Stimulated activated CD4-positive, alpha-beta T cell treated with anti-CD3 and anti-CD28 coated beads, Interleukin-12 subunit alpha, Interleukin-12 subunit beta, amount 100 ng/mL, for 48 hours (primary cell): ENCODE measurements around the gene BMPER.

Experiments
- DNase-seq, 3 donors: peaks; one replicate each; pipeline ENCODE4 v3.0.0-alpha.2; 2020; ENCODE audit warnings: low read depth in 2 of 3, low spot score in 1 of 3

The BMPER gene

DNA sequence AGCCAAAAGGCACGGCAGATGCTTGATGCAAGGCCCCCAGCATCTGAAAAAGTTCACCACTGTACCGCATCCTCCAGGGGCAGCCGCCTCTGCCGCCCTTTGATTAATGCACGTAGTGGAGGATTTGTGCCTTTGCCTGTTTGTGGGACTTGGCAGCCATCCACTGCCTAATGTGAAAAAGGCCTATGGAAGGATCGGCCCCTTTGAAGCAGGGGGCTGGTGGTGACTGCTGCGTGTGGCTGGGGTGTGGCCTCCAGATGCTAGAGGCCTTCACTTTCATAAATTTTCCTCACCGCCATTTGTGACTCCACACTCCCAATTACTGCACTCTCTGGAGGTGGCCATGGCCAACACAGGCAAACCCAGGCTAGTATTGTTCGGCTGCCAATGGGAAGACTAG is 226.0 kb downstream of the BMPER start:
- DNase-seq: no peak

DNA sequence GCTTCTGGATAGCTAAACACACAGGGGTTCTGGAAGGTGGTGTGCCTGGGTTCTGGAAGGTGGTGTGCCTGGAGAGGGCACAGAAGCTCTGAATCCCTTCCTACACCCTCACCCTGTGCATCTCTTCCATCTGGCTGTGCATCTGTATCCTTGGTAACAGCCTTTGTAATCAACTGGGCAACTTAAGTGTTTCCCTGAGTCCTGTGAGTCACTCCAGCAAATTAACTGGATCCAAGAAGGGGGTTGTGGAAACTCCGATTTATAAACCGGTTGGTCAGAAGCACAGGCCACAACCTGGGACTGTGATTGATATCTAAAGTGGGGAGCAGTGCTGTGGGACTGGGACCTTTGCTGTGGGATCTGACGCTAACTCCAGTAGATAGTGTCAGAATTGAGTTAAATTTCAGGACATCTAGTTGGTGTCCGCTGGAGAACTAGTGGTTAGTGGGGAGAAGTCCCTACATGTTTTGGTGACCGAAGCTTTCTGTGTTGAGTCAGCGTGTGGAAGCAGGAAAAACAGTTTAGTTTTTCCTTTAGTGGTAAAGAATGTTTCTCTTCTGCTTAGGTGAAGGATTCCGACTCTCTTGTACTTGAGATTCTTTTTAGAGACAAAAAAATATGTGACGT is 228.1 kb downstream of the BMPER start:
- DNase-seq: no peak

DNA sequence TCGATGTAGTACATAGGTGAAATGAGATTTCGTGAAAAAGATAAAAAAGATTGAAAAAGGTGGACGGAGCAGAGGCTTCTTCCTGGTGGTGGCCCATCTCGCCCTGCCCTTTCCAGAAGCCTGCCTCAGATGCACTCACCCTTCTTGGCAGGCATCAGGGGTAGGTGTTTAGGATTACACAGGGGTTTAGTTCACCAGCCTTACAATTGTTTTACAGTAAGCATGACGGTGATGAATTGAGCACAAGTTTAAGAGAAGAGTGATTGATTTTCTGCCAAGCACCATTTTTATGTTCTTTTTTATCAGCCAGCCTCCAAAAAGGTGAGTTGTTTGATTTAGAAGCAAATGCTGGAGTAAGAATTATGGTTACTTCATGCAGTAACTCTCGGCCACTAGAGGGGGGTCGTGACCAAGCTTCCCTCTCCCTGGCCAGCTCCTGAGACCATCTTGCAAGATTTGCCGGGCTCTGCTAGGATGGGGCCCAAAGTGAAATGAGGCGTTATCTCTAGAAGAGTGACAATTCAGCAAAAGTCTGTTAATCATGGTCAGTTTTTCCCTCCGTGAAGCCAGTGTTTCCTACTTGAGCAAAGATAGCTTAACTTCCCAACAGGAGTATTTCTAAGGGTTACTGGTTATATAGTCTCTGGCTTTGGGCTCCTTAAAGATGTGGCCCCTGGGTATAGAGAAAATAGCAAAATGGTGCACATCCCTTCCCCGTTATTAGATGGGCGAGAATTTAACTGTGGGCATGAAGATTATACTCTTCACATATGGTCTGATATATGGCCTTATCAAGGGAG is 228.8 kb downstream of the BMPER start:
- peak in 2 of 3 donors; percentile 3 to 6 for DNase-seq

DNA sequence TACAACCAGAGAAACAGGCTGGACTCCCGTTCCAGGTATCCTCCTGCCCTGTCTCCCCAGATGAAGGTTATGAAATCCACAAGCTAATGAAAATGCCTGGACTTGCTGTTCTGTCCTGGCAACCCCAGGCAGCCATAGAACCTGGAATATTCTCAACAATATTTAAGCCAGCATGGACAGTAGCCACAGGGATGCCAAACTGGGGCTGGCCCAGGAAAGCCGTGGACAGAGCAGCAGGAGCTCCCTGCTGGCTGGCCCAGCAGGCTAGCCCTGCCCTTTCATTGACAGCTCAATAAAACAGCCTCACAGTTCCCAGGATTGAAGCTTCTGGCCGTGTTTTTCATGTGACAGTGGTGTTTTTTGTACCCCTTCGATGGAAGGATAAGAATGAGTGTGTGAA is 230.6 kb downstream of the BMPER start:
- DNase-seq: no peak

DNA sequence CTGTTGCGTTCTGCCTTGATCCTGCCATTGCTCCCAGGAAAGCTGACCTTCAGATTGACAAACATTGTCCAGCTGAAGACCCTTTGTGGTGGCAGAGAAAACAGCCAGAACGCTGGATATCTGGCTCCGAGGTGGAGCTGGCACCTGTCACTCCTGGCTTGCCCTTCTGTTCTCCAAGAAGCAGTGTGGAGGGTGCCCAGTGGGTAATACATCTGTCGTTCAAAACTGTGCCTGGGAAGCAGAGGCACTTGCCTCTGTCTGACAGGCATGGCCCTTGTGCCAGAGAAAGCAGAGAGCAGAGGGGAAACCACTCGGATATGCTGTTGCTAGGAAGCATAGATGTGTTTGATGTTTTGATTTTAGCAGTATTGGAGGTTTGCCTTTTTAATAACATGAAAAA is 231.4 kb downstream of the BMPER start:
- DNase-seq: no peak

DNA sequence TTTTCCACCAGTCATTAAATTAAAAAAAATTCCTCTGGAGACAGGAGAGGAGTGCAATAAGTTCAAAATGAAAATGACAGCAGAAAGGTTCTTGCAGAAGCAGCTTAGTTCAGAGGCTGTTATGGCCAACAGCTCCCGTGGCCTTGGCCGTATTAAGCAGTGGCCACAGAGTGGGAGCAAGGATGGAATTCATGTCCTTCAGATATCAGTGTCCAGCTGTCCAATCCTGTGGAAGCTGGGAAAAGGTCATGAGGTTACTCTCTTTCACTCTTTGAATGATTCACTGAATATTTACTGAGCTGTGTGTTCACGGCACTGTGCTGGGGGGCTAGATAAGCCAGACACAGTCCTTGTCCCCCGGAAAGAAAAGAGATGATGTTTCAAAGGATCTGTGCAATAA is 231.8 kb downstream of the BMPER start:
- DNase-seq: no peak

DNA sequence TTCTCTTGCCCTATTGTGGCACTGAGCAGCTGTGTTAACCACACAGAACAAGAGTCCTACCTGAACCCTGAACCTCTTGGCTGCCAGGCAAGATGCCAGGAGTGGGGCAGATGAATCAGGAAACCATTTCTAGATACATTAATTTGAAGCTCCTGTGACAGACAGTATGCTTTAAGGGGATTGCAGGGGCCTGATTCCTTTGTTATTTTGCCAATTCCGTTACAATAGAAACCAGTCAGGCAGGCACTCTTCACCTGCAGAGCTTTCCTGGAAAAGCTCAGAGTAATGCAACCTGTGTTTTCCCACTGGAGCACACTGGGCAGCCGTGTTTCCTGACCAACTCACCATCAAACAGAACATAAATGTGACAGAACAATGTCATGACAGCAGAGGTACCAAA is 233.1 kb downstream of the BMPER start:
- DNase-seq: no peak

DNA sequence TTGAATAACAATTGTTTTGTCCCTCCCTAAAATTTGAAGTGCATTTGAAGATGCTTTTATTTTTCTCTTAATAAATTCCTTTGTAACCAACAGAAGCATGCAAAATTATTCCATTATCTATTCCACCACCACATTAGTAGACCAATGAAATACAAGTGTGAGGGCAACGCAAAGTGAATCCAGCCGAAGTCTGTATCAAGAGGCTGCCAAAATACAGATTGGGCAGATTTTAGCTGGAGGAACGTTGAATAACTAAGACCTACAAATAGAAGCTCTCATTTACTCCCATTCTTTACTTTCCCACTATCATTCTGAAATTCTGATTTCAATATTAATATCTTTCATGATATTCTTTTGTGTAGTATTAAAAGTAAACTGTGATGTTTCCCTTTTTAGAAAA is 233.7 kb downstream of the BMPER start:
- DNase-seq: no peak

DNA sequence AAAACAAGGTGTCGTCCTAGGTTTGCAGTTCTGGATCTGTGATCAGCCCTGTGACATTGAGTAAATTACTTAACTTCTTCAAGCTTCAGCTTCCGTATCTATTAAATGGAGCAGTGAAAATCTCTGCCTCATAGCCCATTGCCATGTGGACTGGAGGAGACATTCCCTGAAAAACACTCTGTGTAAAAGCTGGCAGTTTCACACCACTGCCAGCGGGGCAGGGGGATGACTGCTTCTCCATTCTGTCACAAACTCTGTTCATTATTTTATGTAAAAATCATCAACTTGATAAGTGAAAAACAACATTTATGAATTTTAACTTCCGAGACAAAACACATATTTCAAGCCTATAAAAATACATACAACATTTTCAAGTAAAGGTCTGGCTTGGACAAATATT is 234.7 kb downstream of the BMPER start:
- no peak for DNase-seq

DNA sequence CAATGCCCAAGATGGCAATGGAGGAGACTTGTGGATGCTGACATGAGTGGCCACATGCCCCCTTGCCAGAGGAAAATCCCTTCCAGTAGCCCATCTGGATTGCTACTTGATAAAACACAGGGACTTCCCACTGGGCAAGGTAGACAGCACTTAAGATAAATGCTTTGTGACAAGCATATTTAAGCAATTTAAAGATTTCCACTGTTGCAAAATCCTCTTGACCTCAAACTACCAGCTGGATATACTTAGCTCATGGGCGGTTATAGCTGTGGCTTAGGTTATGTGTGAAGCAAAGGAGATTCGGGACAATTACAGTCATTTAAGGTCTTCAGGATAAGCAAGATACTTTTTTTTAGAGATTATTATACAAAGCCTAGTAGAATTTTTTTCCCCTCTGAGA is 238.1 kb downstream of the BMPER start:
- no peak for DNase-seq

DNA sequence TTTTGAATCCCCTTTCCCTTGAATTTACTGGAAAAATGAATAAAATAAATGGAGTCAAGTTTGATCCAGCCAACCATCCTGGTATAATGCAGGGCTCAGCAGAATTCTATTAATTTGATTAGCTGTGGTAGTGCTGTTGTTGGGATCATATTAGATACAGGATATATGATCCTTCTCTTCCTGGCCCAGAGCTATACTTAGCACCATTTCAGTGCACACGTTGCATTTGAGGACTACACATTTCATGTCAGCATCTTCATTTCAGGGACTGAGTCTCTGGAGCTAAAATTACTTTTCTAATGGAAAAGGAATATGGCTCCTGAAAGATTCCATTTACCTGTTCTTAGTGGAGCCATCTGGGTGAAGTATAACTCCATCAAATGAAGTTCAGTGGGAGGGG is 240.3 kb downstream of the BMPER start:
- DNase-seq: no peak

DNA sequence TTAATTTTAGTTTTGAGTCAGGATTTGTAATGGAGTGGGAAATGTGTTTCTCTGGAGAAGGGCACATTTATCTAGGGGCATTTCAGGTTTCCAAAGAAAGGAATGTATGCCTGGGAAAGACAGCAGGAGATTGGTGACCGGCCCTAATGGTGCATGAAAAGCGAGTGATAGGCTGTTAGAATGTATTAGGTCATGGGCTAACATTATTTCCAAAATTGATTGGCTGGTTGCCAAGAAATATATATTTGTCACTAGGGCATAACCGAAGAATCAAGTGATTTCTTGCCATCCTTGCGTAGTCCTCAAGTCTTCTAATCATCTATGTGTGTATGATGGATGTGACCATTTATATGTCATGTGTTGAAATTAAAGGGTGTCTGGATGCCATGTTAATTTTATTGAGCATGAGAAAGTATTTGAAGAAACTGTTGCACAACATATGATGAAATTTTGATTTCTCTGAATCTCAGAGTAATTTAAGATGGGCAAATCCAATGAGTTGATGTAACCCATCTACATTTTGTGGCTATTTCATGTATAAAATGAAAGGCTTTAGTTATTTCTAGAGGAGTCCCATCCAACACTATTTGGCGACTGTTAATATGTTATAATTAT is 248.4 kb downstream of the BMPER start:
- no peak for DNase-seq

DNA sequence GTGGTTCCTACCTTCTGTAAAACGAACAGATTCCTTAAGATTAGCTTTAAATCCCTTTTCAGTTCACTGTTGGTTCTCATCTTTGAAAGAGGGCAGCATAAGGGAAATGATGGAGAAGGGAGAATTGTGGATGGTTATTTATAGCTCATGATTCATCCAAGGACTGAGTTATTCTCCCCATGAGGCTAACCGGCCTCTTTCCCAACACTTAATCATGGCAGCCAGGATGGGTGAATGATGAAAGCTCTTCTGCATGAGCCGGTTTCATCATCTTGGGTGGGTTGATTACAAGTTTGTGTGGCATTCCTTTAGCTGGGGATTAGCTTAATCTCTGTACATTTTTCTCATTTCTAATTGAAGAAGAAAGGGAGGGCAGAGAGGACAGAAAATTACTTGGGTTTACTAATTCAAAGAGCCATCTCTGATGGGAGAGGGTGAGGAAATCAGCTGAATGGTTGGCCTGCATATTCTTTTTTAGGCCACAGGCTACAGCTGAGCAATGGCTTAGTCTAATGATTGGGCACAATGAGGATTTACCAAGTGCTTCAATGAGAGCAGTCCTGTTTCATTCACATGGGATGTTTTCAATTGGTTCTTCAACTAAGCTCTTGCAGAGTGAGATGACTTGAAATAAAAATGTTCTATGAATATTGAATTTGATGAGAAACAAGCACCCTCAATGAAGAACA is 250.0 kb downstream of the BMPER start:
- no peak for DNase-seq

DNA sequence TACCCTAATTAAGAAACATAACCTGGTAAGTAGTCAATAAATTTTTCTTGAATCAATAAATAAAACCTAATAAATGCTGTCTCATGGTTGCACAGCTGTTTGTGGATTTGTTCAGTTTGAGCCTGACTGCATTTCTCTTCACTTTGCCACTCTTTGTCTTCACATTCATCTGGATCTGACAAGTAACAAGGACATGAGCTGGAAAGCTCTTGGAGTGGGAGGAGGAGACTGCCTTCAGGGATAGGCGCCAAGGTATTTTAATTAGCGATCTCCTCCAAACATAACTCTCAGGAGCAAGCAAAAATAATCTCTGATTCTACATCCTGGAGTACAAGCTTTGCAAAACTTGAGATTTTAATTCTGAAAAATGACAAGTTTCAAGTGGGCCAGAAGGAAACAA is 251.0 kb downstream of the BMPER start:
- DNase-seq: no peak

DNA sequence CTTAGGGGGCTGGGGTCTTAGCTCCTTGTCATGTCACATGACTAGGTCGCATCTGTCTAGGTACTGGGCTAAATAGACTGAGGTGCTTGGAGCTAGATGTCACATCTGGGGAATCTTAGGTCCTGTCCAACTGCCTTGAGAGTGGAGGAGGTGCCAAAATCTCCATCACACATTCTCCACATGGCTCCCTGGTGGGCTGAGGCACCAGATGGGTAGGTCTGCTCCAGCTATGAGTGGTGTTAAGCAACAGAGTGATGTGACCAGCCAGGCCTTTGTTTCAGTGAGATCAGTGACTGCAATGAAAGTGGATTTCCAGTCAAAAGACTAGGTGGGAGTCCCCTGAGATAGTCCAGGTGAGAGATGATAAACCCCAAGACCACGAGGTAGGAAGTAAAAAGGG is 251.8 kb downstream of the BMPER start:
- no peak for DNase-seq

DNA sequence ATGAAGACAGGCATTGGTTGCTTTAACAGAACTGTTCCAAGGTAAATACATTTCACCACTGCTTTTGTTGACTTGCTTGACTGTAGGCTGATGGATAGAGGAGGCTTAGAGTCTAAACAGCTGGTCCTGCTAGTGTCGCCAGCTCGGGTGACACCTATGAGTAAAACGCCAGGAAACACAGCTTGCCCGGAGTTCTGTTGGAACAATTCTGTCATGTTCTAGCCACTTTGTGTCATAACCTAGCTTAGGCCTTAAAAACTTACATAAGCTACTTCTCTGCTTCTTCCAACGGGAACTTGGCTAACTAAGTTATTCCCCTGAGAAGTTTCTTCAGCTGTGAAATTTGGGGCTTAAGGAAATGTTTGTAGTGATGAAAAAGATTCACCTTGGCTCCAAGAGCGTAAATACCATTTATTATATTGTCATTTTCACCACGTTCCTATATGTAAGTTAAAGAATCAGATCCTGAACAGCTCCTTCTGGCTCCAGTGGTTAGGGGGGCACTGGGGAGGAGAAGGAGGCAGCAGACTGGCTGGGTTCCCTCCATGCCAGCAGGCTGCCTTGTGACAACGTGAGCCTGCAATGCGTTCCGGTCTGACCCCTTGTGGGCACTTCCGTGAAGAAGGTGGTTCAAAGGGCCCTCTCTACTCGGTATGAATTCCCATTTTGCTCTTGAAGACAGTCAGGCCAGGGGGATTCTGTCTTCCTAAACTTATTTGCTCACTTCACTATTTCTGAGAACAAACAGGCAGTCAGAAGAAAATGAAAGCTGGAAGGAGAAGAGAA is 253.2 kb downstream of the BMPER start:
- no peak for DNase-seq

DNA sequence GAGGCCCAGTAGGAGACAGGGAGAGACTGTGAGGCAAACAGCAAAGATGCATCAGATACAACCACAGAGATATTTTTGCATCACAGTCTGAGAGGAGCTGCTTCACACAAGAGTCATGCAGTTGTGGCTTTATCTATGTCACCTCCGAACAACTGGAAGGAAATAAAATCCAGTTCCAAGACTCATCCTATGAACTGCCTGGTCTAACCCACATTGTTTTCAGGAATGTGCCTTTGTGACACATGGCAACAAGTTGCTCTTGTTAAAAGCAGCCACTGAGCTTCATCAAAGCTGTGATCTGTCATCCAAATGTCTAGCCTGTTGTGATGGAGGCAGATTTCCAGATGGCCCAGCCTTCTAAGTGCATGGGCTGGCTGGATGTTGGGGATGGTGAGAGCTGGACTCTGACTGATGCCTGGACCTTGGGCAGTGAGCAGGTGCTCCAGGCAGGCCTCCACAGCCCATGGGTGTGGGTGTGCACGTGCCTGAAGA is 255.0 kb downstream of the BMPER start:
- no peak for DNase-seq

DNA sequence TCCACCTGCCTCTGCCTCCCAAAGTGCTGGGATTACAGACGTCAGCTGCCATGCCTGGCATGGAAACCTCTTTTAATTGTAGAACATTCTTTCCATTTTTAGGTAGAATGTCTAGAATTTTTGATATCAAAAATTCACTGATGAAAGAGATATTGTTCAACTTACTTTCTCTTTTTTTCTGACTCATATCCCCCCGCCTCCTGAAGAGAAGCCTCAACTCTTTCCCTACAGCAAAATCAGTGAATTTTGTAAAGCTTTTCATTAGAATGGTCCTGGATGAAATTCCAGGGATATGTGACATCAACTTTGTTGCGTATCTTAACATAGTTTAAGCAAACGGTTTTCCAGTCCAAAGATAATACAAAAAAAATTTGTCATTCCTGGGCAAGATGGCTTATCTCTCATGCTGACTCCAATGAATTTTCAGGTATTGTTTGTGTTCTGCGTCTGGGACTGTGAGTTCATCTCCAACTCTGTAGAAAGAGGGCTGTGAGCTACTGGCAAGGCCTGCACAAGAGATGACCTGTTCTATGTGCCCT is 256.8 kb downstream of the BMPER start:
- no peak for DNase-seq

DNA sequence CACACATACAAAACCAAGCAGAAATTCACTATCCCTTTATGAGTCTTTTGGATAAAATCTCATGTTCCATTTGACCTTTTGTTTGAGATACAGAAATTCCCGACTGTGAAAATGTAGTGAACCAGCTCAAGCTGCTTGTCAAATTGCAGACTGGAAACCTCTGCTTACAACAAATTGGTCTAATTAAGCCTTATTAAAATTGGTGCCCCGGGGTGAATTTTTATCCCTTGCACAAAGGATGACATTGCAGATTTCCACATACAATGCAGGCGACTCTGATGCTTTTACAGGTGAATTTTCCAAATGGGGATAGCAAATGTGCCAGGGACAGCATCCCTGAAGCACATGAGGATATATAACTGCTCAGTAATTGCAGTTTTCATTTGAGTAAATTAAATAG is 257.3 kb downstream of the BMPER start:
- DNase-seq: no peak

DNA sequence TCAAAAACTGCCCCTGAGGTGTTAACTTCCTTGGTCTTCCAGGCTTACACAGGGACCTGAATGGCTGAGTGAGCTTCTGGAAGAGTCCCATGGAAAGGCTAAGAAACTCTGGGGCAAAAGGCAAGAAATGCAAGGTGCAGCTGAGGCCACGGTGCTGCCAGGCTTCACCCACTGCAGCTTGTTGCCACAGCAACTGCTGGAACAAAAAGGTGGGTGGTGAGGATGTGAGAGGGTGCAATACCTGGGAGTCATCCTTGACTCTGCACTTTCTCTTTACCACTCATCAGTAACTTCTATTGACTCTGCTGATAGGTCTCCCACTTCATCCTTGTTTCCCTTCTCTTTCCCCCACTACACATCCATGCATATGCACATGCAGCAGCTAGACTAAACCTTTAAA is 258.6 kb downstream of the BMPER start:
- no peak for DNase-seq

DNA sequence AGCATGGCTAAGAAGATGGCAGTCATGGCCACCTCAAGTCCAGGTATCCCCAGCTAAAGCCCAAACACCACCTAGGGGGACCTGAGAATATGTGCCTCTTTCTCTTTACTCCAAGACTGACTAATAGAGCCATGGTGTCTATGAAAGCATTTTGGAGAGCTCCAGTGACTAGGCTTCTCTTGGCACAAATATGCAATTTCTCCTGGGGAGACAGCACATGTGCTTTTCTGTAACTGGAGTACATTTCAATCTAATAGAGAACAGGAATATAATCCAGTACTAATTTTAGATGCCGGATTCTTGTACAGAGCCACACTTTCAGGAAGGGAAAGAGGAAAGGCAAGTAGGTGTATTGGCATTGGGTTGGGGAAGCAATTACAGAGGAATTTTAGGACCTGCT is 260.1 kb downstream of the BMPER start:
- DNase-seq: no peak
